HFFc6 (cell line): ENCODE measurements around the gene RTN4IP1. TPM values are rescaled to one million over a fixed set of nuclear protein-coding genes. Genes with fewer than 3 reads are reported as not detected.

Experiments
- DNase-seq: peaks from one replicate; pipeline ENCODE4 v3.0.0-alpha.2; 2018
- H3K27ac Mint-ChIP-seq: 2 replicates; pipeline ENCODE4 v1.8.0; 2020; ENCODE audit warnings: mild to moderate bottlenecking, mixed read lengths
- H3K27me3 Mint-ChIP-seq: 2 replicates; pipeline ENCODE4 v1.8.0; 2021; ENCODE audit warnings: mild to moderate bottlenecking, moderate library complexity, mixed read lengths; ENCODE audit not compliant: insufficient read depth
- H3K36me3 Mint-ChIP-seq: 2 replicates; pipeline ENCODE4 v1.8.0; 2021; ENCODE audit warnings: low read depth, mixed read lengths
- H3K4me1 Mint-ChIP-seq: 2 replicates; pipeline ENCODE4 v1.8.0; 2020; ENCODE audit warnings: low read depth, mixed read lengths
- H3K4me3 Mint-ChIP-seq: 2 replicates; pipeline ENCODE4 v1.8.0; 2020; ENCODE audit warnings: mild to moderate bottlenecking, moderate library complexity, mixed read lengths
- H3K9me3 Mint-ChIP-seq: 2 replicates; pipeline ENCODE4 v1.8.0; 2020; ENCODE audit warnings: mild to moderate bottlenecking, mixed read lengths
- total RNA-seq, 6 experiments: library from RNA; stranded (reverse); fragmentation: NEBNext Ultra II Directional; extraction: Animal tissue kit (Norgen Biotek cat#: 25700); gene quantifications; 2 replicates in 1 of 6; 3 replicates in 5 of 6; pipeline ENCODE4 v1.2.3, GENCODE V29; 2021
- TF ChIP-seq, protein P1 (sequence below): fragments of 200-600 bp; sonication (generic); IDR thresholded peaks from 2 replicates; pipeline ENCODE4 v1.5.0; 2021; ENCODE audit warnings: antibody characterized with exemption, mild to moderate bottlenecking

RTN4IP1 gene
- total RNA-seq, 6 experiments from 2014 or later, result 5.7 to 8.9 (median 8.0) TPM

- Mint-ChIP-seq H3K9me3 (no peaks in the 10 kb centered on the region), H3K27ac (no peak overlapping the region), H3K4me3 (no peak overlapping the region), H3K27me3 (no peaks in the 10 kb centered on the region), H3K4me1 (no peaks in the 10 kb centered on the region), H3K36me3 (peaks cover 26% of the 10 kb centered on the region)
- TF ChIP-seq, protein P1, sequence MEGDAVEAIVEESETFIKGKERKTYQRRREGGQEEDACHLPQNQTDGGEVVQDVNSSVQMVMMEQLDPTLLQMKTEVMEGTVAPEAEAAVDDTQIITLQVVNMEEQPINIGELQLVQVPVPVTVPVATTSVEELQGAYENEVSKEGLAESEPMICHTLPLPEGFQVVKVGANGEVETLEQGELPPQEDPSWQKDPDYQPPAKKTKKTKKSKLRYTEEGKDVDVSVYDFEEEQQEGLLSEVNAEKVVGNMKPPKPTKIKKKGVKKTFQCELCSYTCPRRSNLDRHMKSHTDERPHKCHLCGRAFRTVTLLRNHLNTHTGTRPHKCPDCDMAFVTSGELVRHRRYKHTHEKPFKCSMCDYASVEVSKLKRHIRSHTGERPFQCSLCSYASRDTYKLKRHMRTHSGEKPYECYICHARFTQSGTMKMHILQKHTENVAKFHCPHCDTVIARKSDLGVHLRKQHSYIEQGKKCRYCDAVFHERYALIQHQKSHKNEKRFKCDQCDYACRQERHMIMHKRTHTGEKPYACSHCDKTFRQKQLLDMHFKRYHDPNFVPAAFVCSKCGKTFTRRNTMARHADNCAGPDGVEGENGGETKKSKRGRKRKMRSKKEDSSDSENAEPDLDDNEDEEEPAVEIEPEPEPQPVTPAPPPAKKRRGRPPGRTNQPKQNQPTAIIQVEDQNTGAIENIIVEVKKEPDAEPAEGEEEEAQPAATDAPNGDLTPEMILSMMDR, result no peak
- no peak for DNase-seq
Observed at GRCh38 chr6:106648651-106649308, 19.5 kb upstream of the RTN4IP1 start.

DNA sequence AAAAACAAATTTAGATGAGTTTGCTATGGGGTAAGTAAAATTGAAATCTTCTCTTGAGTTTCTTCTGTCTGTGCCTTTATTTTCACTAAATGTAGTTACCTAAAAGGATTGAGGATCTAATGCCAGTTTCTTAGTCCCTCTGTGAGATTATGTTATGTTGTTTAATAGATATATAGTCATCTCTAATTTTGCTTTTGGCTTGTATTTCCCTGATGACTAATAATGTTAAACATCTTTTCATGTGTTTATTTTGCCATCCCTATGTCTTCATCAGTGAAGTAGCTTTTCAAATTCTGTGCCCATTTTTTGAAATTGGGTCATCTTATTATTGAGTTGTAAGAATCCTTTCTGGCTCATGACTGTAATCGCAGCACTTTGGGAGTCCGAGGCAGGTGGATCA, 13.8 kb upstream of the RTN4IP1 start:
- TF ChIP-seq, protein P1, result no peak
- Mint-ChIP-seq H3K36me3 (peaks cover 38% of the 10 kb centered on the region), H3K9me3 (no peaks in the 10 kb centered on the region), H3K4me1 (peaks cover 21% of the 10 kb centered on the region), H3K27me3 (no peaks in the 10 kb centered on the region), H3K27ac (0 out of 2 replicates have a peak overlapping the region, but pooled peaks have one; percentile 5), H3K4me3 (no peak overlapping the region)
- DNase-seq, result no peak

GRCh38 chr6:106642476-106642875, 13.2 kb upstream of the RTN4IP1 start:
- TF ChIP-seq, protein P1, result no peak
- Mint-ChIP-seq H3K4me1 (peaks cover 21% of the 10 kb centered on the region), H3K9me3 (no peaks in the 10 kb centered on the region), H3K27ac (peak overlapping the region; percentile 5; the same call in 1 of the 2 replicates), H3K27me3 (no peaks in the 10 kb centered on the region), H3K36me3 (peaks cover 38% of the 10 kb centered on the region), H3K4me3 (no peak overlapping the region)
- no peak for DNase-seq

DNA sequence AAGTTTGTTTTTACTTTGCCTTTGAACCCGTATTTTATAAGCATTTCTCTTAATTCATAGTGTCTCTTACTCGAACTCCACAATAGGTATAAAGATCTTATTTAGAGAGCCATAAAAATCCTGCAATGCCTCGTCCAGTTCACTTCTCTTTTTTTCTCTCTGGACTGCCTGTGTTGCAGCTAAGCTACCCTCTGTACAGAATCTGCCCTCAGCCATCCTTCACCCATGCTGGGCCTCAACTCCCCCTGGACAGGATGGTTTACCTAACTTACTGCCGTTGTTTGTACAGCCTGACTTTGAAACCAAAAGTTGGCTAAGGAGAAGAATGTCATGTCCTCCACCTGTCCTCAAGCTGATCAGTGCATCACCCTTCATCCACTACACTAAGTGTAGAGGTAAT, 10.5 kb upstream of the RTN4IP1 start:
- Mint-ChIP-seq H3K27me3 (no peaks in the 10 kb centered on the region), H3K9me3 (no peaks in the 10 kb centered on the region), H3K4me3 (no peak overlapping the region), H3K4me1 (peaks cover 26% of the 10 kb centered on the region), H3K36me3 (peaks cover 25% of the 10 kb centered on the region), H3K27ac (no peak overlapping the region)
- DNase-seq, result no peak
- TF ChIP-seq, protein P1, result no peak

- Mint-ChIP-seq H3K27me3 (no peaks in the 10 kb centered on the region), H3K27ac (no peak overlapping the region)
Observed at GRCh38 chr6:106637717-106638341, 8.5 kb upstream of the RTN4IP1 start.

More at GRCh38 chr6:106637717-106638341, 8.5 kb upstream of the RTN4IP1 start:
- TF ChIP-seq, protein P1, result no peak
- Mint-ChIP-seq H3K9me3 (no peaks in the 10 kb centered on the region), H3K4me3 (no peak overlapping the region), H3K36me3 (peaks cover 9% of the 10 kb centered on the region), H3K4me1 (peaks cover 20% of the 10 kb centered on the region)
- DNase-seq, result no peak
